ENCODE results near the gene ZMIZ2. TPM values are rescaled to one million over a fixed set of nuclear protein-coding genes. Genes with fewer than 3 reads are reported as not detected.
"Not testable (repeated sequence)": the region's sequence is repeated elsewhere in the genome, so short reads cannot be mapped to it uniquely, and the experiment has no call there.

Gene ZMIZ2, protein sequence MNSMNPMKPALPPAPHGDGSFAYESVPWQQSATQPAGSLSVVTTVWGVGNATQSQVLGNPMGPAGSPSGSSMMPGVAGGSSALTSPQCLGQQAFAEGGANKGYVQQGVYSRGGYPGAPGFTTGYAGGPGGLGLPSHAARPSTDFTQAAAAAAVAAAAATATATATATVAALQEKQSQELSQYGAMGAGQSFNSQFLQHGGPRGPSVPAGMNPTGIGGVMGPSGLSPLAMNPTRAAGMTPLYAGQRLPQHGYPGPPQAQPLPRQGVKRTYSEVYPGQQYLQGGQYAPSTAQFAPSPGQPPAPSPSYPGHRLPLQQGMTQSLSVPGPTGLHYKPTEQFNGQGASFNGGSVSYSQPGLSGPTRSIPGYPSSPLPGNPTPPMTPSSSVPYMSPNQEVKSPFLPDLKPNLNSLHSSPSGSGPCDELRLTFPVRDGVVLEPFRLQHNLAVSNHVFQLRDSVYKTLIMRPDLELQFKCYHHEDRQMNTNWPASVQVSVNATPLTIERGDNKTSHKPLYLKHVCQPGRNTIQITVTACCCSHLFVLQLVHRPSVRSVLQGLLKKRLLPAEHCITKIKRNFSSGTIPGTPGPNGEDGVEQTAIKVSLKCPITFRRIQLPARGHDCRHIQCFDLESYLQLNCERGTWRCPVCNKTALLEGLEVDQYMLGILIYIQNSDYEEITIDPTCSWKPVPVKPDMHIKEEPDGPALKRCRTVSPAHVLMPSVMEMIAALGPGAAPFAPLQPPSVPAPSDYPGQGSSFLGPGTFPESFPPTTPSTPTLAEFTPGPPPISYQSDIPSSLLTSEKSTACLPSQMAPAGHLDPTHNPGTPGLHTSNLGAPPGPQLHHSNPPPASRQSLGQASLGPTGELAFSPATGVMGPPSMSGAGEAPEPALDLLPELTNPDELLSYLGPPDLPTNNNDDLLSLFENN
- total RNA-seq, result 47.8 TPM
- long read RNA-seq, partial matches to known transcripts, result 0 of 25 reads
- long read RNA-seq, other reads (novel, unspliced or antisense), result 25 of 25 reads

DNA sequence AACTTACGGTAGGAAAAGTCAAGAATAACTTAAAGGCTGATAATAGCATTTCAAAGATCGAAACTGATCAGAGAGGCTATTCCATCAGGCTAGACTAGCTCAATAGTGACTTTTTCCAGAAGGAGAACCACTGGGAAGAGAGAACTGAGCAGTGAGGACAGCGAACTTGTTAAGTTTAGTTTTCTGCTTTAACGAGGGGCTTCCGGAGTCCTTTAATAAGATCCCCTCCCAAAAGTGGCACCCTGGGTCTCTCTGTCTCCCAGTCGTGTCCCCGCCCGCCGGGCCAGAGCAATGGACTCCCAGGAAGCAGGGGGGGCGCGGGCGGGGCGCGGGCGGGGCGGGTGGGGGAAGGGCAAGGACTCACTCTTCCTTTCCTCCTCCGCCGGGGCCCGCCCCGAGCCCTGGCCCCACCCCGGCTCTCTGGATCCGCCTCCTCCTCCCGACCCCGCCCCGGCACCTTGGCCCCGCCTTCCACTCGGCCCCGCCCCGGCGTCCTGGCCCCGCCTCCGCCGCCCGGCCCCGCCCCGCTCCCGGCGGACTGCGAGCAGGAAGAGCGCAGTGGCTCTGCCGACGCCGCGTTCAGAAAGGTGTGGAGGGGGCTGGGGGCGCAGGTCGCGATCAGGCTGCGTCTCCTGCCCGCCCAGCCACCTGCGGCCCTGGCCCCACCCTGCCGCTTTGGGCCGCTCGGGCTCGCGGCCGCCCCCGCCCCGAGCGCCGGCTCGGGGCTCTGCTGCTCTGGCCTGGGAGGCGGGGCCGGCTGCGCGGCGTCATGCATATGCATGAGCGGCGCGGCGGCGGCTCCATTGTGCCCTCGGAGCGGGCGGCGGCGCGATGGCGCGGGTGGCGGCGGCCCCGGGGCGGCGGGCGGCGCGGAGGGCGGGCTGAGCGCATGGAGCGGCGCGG lies at the start of gene ZMIZ2:
Gene ZMIZ2 (plus strand): TSS at position 803 of the 903 bp plus-strand sequence. CDS start 7,403 bp downstream, outside the sequence.
- peak; percentile 99 for DNase-seq (ENCODE audit: low spot score)

DNA sequence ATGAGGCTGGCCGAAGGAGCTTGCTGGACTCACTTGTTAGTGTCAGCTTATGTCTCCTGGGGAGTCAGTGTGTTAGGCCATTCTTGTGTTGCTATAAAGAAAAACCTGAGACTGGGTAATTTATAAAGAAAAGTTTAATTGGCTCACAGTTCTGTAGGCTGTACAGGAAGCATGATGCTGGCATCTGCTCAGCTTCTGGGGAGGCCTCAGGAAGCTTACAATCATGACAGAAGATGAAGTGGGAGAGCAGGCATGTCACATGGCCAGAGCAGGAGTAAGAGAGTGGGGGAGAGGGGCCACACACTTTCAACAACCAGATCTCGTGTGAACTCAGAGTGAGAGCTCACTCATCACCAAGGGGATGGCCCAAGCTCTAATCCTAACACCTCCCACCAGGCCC lies 49.0 kb upstream of the ZMIZ2 start:
- DNase-seq (ENCODE audit: low spot score), result not testable (repeated sequence)

DNA sequence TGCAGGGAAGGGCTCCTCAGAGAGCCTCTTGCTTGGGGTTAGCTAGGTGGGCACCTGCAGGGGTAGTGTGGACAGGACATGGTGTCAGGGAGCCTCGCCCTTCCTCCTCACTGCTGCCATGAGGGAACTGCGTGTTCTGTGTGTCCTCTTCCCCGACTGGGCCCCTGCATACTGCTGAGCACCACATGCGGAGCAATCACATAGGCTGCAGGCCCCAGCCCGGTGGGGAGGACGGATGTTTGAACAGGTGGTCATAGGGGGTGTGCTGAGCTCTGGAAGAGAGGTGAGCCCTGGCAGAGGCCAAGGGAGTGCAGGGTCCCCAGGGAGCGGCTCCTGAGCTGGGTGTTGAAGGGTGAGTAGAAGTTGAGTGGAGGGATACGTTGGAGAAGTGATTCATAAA lies 48.3 kb upstream of the ZMIZ2 start:
- no peak for DNase-seq (ENCODE audit: low spot score)

DNA sequence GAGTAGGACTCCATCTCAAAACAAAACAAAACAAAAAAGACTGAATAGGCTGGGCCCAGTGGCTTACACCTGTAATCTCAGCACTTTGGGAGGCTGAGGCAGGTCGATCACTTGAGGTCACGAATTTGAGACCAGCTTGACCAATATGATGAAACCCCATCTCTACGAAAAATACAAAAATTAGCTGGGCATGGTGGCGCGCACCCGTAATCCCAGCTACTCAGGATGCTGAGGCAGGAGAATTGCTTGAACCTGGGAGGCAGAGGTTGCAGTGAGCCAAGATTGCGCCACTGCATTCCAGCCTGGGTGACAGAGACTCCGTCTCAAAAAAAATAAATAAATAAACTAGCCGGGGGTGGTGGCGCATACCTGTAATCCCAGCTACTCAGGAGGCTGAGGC lies 45.3 kb upstream of the ZMIZ2 start:
- DNase-seq (ENCODE audit: low spot score), result not testable (repeated sequence)

DNA sequence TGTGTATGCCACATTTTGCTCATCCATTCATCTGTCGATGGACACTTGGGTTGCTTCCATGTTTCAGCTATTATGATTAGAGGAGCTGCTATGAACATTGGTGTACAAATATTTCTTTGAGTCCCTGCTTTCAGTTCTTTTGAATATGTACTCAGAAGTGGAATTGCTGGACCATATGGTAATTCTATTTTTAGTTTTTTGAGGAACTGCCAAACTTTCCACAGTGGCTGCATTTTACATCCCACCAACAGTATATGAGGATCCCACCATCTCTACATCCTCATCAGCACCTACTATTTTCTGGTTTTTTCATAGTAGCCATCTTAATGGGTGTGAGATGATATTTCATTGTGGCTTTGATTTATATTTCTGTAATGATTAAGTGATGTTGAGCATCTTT lies 44.7 kb upstream of the ZMIZ2 start:
- DNase-seq (ENCODE audit: low spot score), result no peak

DNA sequence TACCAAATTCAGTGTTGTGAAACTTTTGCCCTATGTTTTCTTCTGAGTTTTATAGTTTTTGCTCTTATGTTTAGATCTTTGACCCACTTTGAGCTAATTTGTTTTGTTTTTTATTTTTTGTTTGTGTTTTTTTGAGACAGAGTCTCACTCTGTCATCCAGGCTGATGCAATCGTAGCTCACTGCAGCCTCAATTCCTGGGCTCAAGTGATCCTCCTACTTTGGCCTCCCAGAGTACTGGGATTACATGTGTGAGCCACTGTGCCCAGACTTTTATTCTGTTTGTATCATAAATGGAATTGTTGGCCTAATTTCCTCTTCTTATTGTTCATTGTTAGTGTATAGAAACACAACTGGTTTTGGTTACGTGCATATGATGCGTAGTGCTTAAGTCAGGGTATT lies 43.2 kb upstream of the ZMIZ2 start:
- no peak for DNase-seq (ENCODE audit: low spot score)

DNA sequence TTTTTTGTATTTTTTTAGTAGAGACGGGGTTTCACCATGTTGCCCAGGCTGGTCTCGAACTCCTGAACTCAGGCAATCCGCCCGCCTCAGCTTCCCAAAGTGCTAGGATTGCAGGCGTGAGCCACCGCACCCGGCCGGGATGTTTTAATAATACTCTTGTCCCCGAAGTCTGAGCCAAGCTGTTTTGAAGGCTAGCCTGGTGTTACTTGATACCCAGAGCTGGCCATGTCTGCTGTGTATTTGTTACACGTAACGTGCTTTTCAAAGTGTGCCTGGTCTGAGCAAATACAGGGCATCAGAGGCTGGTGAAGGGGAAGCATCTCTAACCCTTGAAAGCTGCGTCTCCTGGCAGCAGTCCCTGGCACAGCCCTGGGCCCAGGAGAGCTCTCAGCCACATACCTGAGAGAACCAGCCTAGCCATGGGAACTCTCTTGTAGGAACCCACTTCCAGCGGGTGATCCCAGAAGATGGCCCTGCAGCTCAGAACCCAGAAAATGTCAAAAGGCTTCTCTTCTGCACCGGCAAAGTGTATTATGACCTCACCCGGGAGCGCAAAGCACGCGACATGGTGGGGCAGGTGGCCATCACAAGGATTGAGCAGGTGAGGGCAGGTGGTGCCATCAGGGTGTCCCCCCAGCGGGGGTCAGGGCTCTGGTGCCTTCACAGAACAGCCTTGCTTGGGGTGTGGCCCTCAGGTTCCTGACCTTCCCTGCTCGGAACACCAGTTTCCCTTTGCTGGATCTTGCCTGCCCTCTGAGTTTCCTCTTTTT lies 41.7 kb upstream of the ZMIZ2 start:
- no peak for DNase-seq (ENCODE audit: low spot score)

DNA sequence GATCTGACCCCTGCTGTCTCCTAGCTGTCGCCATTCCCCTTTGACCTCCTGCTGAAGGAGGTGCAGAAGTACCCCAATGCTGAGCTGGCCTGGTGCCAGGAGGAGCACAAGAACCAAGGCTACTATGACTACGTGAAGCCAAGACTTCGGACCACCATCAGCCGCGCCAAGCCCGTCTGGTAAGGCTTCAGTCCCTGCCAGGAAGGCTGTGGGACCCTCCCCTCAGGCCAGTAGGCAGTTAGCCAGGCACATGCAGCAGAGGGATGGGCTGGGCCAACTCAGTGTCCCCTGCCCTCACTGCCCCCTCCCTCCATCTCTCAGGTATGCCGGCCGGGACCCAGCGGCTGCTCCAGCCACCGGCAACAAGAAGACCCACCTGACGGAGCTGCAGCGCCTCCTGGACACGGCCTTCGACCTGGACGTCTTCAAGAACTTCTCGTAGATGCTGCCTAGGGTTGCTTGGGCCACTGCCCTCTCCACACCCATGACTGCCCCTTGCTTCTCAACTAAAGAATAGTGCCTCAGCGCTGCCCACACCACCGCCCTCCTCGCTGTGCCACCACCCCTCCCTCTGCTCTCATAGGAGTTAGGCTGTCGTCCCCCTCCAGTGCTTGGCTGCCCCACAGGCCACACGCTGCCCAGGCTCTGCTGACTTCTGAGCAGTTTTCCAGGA lies 41.0 kb upstream of the ZMIZ2 start:
- no peak for DNase-seq (ENCODE audit: low spot score)

DNA sequence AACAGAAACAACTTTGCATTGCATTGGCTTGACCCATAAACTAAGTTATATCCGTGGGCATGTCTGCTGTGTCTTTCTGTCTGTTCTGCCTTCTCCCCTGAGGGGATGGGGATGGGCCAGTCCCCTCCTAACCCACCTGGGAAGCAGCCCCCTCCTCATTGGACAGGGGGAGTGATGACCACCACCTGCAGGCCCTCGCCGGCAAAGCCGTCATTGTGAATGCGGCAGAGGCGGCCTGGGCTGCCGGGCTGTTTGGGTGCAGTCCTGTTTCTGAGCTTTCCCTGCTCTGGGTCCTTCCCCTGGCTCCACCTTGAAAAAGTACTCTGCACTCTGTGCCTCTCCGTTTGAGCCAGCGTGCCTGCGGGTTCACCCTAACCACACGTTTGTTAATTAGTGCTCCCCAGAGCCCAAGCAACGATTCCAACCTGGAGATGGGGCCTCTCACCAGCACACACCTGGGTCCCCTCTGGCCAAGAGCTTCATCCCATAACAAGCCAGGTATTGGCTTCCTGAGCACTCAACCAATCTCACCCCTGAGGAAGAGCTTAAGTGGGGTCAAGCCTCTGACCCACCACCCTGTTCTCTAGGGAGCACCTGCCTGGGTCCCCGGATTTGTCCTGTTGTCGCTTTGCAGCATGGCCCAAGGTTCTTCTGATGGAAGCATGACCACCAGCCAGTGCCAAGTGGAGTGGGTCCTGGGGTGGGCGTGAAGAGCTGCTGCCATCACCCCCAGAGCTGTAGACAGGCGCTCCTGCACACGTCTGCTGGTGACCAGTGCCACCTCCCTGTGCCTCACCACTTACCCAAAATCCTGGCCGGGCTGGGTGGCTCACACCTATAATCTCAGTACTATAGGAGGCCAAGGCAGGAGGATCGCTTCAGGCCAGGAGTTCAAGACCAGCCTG lies 39.4 kb upstream of the ZMIZ2 start:
- DNase-seq (ENCODE audit: low spot score), result no peak

DNA sequence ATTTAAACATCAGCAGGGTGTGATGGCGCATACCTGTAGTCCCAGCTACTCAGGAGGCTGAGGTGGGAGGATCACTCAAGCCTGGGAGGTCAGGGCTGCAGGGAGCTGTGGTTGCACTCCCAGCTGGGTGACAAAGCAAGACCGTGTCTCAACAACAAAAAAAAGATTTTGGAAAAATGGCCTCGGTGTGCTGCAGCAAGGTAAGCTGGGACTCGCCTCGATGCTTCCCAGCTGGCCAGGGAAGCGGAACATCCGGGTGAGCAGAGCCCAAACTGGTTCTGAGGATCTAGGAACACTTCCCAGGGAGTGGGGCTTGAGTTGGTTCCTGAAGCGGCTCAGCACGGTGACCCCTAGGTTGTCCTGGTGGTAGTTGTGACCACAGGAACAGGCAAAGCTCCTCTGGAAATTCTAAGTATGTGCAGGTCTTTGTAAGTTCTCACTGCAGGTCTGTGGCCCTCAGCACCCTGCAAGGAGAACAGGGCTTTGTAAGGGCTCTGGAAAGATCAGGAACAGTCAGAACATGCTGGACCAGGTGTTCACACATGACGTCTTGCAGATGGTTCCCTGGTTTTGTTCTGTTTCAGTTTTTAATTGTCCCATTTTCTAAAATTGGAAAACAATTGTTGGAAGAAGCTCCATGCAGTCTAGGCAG lies 38.6 kb upstream of the ZMIZ2 start:
- no peak for DNase-seq (ENCODE audit: low spot score)

DNA sequence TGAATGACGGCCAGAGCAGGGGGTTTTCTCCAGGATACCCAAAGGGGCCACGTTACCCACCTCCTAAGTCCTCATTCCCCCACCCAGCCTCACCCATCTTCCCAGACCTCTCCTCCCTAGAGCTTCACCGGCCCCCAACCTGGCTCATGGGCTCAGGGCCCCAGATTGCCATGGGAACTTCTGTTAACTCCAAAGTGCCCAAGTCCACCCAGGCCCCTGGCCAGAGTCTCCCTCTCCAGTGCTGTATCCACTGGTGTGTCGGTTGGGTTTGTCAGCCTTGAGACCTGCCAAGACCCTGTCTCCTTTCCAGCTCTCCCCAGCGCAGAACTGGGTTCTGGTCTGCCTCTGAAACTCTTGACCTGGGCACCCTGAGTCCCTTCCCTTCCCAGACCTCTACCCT lies 37.1 kb upstream of the ZMIZ2 start:
- DNase-seq (ENCODE audit: low spot score), result no peak

DNA sequence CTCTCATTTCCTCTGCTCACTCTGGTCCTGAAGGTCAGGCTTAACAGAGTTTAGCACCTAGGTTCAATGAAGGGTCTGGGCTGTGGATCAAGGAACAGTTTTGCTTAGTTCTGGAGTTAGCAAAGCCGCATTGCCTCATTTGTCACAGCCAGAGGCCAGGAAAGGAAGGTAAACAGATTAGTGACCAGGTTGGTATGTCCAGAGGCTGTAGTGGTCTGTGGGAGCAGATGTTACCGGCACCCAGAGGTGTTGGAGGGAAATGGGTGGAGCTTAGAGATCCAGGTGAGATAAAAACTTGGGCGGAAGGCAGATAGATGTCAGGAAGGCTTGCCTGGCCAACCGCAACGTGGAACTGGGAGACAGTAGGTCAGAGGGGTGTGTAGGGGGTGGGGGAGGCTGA lies 36.6 kb upstream of the ZMIZ2 start:
- DNase-seq (ENCODE audit: low spot score), result no peak

DNA sequence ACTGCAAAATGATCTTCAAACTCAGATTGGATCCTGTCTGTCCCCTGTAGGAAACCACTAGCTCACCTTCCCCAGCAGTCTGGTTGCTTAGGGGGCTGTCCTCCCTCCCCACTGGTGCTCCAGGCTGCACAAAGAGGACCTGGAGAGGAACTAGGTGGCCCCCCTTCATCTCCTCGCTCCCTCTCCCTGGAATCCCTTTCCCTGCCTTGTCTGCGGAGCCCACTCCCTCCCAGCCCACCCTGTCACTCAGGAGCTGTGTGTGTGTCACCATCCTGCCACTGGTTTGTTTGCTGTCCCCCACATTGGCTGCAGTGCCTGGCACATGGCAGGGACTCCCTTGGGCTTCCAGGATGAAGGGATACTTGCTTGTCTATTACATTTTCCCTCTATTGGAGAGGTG lies 35.5 kb upstream of the ZMIZ2 start:
- no peak for DNase-seq (ENCODE audit: low spot score)

DNA sequence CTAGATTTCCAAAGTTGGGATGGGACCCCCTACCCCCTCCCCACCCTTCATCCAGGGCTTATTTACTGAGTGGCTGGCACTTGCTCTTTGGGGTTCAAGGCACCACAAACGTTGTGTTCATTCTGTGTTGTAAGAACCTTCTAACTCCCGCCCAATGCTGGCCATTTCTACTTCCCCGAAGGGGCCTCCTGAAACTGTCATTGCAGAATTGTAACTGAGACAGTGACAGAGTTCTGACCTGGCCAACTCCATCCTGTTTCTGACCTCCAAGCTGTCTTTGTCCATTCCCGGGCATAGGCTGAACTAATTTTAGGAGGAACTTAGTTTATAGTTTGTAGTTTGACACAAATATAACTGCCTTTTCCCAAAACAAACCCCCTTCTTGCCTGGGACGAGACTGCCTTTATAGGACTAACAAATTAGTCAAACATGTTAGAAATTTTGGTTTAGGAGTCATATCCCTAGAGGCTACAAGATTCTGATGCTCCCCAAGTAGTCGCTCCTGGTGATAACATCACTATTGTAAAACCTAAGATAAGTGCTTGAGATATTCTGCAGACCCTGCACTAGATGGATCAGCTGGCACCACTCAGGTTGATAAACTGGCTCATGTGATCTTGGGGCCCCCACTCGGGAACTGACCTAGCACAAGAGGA lies 34.8 kb upstream of the ZMIZ2 start:
- DNase-seq (ENCODE audit: low spot score), result no peak

DNA sequence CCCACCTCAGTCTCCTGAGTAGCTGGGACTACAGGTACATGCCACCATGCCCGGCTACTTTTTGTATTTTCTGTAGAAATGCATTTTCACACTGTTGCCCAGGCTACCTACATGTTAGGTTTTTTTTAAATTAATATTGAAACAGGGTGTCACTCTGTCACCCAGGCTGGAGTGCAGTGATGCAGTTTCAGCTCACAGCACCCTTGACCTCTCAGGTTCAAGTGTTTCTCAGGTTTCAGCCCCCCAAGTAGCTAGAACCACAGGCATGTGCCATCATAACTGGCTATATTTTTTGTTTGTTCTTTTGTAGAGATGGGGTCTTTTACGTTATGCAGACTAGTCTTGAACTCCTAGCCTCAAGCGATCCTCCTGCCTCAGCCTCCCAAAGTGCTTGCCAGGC lies 32.4 kb upstream of the ZMIZ2 start:
- DNase-seq (ENCODE audit: low spot score), result no peak

DNA sequence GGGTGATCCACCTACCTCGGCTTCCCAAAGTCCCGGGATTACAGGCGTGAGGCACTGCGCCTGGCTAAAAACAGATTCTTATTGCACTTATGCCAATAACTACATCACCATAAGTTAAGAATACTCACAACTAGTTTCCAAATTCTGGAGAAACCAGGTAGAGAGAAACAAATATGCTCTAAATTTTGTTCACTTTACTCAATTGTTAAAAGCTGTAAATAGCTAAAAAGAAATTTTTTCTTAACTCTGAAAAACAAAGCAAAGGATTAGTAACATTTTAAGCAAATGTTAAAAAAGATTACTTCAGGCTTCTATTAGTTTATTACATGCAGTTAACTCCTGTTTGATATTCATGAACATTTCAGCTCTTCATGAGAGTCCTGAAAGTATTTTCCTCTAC lies 28.3 kb upstream of the ZMIZ2 start:
- no peak for DNase-seq (ENCODE audit: low spot score)

DNA sequence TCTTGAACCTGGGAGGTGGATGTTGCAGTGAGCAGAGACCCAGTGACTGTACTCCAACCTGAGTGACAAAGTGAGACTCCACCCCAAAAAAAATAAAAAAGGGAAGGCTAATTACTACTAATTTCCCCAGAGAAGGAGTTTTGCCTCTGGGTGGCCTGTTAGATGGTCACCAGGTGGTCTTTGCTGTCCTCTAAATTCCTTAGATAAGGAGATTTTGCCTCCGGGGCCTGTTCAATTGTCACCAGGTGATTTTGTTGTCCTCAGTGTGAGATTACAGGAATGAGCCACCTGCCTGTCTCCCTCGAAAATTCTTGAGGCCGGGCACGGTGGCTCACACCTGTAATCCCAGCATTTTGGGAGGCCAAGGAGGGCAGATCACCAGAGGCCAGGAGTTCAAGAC lies 24.4 kb upstream of the ZMIZ2 start:
- DNase-seq (ENCODE audit: low spot score), result no peak

DNA sequence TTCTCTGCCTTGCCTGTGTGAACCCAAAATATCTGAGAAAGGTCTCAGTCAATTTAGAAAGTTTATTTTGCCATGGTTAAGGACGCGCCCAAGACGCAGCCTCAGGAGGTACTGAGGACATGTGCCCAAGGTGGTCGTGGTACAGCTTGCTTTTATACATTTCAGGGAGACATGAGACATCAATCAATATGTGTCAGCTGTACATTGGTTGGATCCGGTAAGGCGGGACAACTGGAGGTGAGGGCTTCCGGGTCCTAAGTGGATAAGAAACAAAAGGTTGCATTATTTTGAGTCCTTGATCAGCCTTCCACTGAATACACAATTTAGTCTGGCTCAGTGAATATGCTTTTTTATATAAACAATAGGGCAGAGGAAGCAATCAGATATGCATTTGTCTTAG lies 22.4 kb upstream of the ZMIZ2 start:
- not testable (repeated sequence) for DNase-seq (ENCODE audit: low spot score)

Data from mesenteric fat pad (tissue), 1 donor.